CD4-positive, alpha-beta T cell treated with Interleukin-15 for 4 hours (primary cell): ENCODE data around the gene PRSS57.

Experiments used
- DNase-seq: peaks from one replicate; pipeline ENCODE4 v3.0.0-alpha.2; 2020; ENCODE audit warnings: low spot score

Gene PRSS57

DNA sequence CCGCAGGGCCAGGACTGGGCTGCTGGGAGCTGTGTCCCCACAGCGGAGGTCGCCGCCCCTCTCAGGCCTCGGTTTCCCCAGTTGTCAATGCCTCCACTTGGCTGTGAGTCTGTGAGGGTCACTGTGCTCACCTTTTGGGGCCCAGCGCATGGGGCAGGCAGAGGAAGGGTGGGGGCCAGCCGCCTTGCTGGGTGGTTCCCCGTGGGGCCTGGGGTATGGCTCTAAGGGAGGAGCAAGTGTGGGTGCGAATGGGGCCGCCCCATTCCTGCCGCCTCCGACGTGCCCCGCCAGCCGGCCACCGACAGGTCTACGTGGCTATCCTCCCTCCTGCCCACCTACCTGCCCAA is 56.4 kb downstream of the PRSS57 start:
- no peak for DNase-seq
